Ovary (tissue), 3 donors: ENCODE measurements around the gene SH2D4B.

Source experiments
- POLR2A ChIP-seq: fragments of 450-650 bp; IDR thresholded peaks from one replicate; pipeline ENCODE4 v1.6.1; 2017; ENCODE audit warnings: antibody characterized with exemption, mild to moderate bottlenecking, moderate library complexity
- TF ChIP-seq, protein P1 (sequence below), 3 donors: fragments of 450-650 bp in 2 of 3; fragments of 200-600 bp in 1 of 3; IDR thresholded peaks; one replicate each; pipeline versions ENCODE4 v1.5.1 to v1.8.0; 2016 to 2022; ENCODE audit warnings: antibody characterized with exemption in 3 of 3, mild to moderate bottlenecking in 1 of 3
- donor health status: DM: no; HTN: no; CAD: no.

DNA sequence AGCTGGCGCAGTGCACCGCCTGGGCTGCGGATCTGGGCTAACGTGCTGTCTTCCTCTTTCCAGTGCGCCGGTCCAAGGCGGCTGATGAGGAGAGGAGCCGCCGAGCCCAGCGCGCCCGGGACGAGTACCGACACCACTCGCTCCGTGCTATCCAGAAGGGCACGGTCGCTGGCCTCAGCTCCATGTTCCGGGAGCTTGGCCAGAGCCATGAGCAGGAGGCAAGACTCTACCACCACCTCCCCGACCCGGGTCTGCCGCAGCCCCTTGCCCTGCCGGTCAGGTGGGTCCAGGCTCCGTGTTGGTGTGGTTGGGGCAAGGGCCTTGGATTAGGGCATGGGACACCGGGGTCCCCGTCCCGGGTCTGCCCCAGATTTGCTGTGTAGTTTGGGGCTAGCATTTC lies 65.8 kb downstream of the SH2D4B start:
- TF ChIP-seq POLR2A: no peak
- TF ChIP-seq, protein P1, sequence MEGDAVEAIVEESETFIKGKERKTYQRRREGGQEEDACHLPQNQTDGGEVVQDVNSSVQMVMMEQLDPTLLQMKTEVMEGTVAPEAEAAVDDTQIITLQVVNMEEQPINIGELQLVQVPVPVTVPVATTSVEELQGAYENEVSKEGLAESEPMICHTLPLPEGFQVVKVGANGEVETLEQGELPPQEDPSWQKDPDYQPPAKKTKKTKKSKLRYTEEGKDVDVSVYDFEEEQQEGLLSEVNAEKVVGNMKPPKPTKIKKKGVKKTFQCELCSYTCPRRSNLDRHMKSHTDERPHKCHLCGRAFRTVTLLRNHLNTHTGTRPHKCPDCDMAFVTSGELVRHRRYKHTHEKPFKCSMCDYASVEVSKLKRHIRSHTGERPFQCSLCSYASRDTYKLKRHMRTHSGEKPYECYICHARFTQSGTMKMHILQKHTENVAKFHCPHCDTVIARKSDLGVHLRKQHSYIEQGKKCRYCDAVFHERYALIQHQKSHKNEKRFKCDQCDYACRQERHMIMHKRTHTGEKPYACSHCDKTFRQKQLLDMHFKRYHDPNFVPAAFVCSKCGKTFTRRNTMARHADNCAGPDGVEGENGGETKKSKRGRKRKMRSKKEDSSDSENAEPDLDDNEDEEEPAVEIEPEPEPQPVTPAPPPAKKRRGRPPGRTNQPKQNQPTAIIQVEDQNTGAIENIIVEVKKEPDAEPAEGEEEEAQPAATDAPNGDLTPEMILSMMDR (IDR thresholded peaks at IDR 0.05): no peak
